Transverse colon (tissue), 4 donors: ENCODE data around the gene RPAP3.

Experiments
- CTCF ChIP-seq, 5 experiments: fragments of 200-600 bp in 3 of 5; fragments of 450-650 bp in 2 of 5; sonication (generic) in 3 of 5; IDR thresholded peaks; 1 replicate in 2 of 5; 2 replicates in 3 of 5; pipeline ENCODE4 v1.5.1; 2016 to 2017; ENCODE audit warnings: antibody characterized with exemption in 5 of 5, inconsistent platforms in 3 of 5, mild to moderate bottlenecking in 2 of 5, moderate library complexity in 1 of 5
- EP300 ChIP-seq: sonication (generic); formaldehyde crosslinking; IDR thresholded peaks from one replicate; pipeline ENCODE4 v1.6.1; 2017; ENCODE audit warnings: antibody characterized with exemption, low read depth
- POLR2A ChIP-seq: fragments of 450-650 bp; IDR thresholded peaks from one replicate; pipeline ENCODE4 v1.6.1; 2016; ENCODE audit warnings: antibody characterized with exemption, mild to moderate bottlenecking, moderate library complexity
- POLR2AphosphoS5 ChIP-seq, 3 donors: sonication (generic); formaldehyde crosslinking; IDR thresholded peaks; one replicate each; pipeline ENCODE4 v1.6.1; 2016; ENCODE audit warnings: antibody characterized with exemption in 3 of 3

DNA sequence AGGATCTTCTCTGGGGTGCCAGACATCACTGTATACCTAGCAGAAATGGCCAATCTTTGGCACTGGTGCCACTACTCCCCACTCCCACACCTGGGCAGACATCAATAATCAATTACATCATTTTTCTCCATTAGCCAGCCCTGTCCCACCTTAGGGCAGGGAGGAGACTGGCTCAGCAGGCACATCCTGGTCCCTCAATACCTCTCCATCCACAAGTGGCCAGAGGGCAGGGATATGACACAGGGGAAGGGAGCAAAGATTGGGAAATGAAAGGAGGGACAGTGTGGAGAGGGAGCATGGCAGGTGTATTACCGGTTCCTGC is 42.6 kb upstream of the RPAP3 start:
- TF ChIP-seq POLR2A (no peak), CTCF (IDR thresholded peaks at IDR 0.05) (no peak), EP300 (no peak), POLR2AphosphoS5 (IDR thresholded peaks at IDR 0.05) (no peak)
